ENCODE measurements around the gene SLC7A10.

SLC7A10 gene

DNA sequence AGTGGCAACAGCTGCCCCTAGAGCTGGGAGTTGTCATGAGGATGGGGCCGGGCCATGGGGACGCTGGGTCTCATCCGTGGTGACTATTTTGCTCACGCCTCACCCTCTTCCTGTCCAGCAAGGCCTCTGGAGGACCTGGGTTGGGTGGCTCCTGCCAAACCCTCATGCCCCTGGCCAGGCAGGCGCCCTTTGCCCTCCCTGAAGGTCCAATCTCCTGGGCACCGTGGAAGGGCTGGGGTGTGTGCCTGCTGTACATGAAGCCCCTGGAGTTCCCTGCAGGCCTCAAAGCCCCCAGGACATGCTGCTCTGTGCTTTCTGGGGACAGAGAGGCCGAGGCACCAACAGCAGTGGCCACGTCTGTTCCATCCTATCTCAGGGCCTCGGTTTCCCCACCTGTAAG is 17.7 kb downstream of the SLC7A10 start:
- H3K4me1 ChIP-seq (ENCODE audit: control insufficient read depth, low read length): no peaks in the 10 kb centered on the region
- no peaks in the 10 kb centered on the region for H3K27me3 ChIP-seq (ENCODE audit: control insufficient read depth, low read length)
- no peak overlapping the region for H3K4me2 ChIP-seq (ENCODE audit: low read length)
- H3K9me2 ChIP-seq (replicated peaks; ENCODE audit: control insufficient read depth, low read length): no peaks in the 10 kb centered on the region
- H3K79me2 ChIP-seq (ENCODE audit: control insufficient read depth, low read length): no peaks in the 10 kb centered on the region
- no peaks in the 10 kb centered on the region for H3K9me3 ChIP-seq (ENCODE audit: control insufficient read depth, insufficient read depth, low read length)
- no peaks in the 10 kb centered on the region for H3K36me3 ChIP-seq (ENCODE audit: control insufficient read depth, low read length)
- TF ChIP-seq, protein P1, sequence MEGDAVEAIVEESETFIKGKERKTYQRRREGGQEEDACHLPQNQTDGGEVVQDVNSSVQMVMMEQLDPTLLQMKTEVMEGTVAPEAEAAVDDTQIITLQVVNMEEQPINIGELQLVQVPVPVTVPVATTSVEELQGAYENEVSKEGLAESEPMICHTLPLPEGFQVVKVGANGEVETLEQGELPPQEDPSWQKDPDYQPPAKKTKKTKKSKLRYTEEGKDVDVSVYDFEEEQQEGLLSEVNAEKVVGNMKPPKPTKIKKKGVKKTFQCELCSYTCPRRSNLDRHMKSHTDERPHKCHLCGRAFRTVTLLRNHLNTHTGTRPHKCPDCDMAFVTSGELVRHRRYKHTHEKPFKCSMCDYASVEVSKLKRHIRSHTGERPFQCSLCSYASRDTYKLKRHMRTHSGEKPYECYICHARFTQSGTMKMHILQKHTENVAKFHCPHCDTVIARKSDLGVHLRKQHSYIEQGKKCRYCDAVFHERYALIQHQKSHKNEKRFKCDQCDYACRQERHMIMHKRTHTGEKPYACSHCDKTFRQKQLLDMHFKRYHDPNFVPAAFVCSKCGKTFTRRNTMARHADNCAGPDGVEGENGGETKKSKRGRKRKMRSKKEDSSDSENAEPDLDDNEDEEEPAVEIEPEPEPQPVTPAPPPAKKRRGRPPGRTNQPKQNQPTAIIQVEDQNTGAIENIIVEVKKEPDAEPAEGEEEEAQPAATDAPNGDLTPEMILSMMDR (IDR thresholded peaks at IDR 0.05; ENCODE audit: low read depth, low read length, poor library complexity, severe bottlenecking): no peak
- TF ChIP-seq EZH2phosphoT487 (IDR thresholded peaks at IDR 0.05; ENCODE audit: borderline replicate concordance, low read length): no peak
- H3K4me3 ChIP-seq (ENCODE audit: low read length): no peak overlapping the region
- H3F3A ChIP-seq (ENCODE audit: control insufficient read depth, insufficient read depth): no peaks in the 10 kb centered on the region
- no peak overlapping the region for H3K27ac ChIP-seq (ENCODE audit: low read depth, low read length)
- H4K20me1 ChIP-seq (ENCODE audit: control insufficient read depth, insufficient read depth, low read depth, low read length): no peaks in the 10 kb centered on the region

DNA sequence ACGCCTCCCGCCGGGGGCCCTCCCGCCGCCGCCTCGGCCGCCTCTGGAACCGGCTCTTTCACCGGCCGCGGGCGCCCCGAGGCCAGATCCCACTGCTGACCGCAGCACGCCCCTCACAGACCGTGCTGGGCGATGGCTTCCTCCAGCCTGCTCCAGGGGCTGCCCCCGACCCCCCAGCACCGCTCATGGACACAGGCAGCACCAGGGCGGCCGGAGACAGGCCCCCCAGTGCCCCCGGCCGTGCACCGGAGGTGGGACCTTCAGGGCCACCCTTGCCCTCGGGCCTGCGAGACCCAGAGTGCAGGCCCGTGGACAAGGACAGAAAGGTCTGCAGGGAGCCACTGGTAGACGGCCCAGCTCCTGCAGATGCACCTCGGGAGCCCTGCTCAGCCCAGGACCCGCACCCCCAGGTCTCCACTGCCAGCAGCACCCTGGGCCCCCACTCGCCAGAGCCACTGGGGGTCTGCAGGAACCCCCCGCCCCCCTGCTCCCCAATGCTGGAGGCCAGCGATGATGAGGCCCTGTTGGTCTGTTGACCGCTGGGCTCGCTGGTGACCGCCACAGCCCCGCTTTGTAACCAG is 18.5 kb downstream of the SLC7A10 start:
- Histone ChIP-seq H3K9me3 (ENCODE audit: control insufficient read depth, insufficient read depth, low read length) (no peaks in the 10 kb centered on the region), H3K27me3 (ENCODE audit: control insufficient read depth, low read length) (no peaks in the 10 kb centered on the region), H3K4me3 (ENCODE audit: low read length) (no peak overlapping the region), H3F3A (ENCODE audit: control insufficient read depth, insufficient read depth) (no peaks in the 10 kb centered on the region), H3K4me2 (ENCODE audit: low read length) (no peak overlapping the region), H3K36me3 (ENCODE audit: control insufficient read depth, low read length) (no peaks in the 10 kb centered on the region), H3K79me2 (ENCODE audit: control insufficient read depth, low read length) (no peaks in the 10 kb centered on the region), H4K20me1 (ENCODE audit: control insufficient read depth, insufficient read depth, low read depth, low read length) (no peaks in the 10 kb centered on the region), H3K27ac (ENCODE audit: low read depth, low read length) (no peak overlapping the region), H3K9me2 (replicated peaks; ENCODE audit: control insufficient read depth, low read length) (no peaks in the 10 kb centered on the region), H3K4me1 (ENCODE audit: control insufficient read depth, low read length) (no peaks in the 10 kb centered on the region)
- TF ChIP-seq EZH2phosphoT487 (IDR thresholded peaks at IDR 0.05; ENCODE audit: borderline replicate concordance, low read length): no peak
- TF ChIP-seq, protein P1 (IDR thresholded peaks at IDR 0.05; ENCODE audit: low read depth, low read length, poor library complexity, severe bottlenecking): no peak

DNA sequence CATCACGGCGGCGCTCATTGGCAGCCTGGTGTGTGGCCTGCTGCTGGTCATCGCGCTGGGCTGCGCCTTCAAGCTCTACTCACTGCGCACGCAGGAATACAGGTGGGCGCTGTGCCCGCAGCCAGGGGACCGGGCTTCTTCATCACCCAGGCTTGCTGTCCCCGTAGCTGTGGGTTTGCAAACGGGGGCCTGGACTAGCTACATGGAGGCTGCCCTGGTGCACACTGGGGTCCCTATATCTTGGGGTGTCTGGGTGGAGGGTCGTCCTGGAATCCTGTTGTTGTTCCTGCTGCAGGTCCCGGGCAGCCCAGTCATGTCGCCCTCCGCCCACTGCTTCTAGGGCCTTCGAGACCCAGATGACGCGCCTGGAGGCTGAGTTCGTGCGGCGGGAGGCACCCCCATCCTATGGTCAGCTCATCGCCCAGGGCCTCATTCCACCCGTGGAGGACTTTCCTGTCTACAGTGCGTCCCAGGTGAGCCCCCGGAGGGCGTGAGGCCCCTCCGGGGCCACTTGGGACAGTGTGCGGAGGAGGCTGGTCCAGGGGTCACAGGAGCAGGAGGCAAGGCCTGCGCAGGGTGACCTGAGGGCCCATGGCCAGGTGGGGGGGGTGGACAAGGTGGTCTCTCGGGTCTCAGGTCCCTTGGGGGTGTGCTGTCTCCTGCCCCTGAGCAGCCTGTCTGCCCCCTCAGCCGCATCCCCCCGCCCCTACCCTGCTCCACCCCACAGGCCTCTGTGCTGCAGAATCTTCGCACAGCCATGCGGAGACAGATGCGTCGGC is 19.2 kb downstream of the SLC7A10 start:
- H3K27ac ChIP-seq (ENCODE audit: low read depth, low read length): no peak overlapping the region

More for the DNA sequence above, 19.2 kb downstream of the SLC7A10 start:
- no peaks in the 10 kb centered on the region for H3K9me3 ChIP-seq (ENCODE audit: control insufficient read depth, insufficient read depth, low read length)
- H3K27me3 ChIP-seq (ENCODE audit: control insufficient read depth, low read length): no peaks in the 10 kb centered on the region
- H3K9me2 ChIP-seq (replicated peaks; ENCODE audit: control insufficient read depth, low read length): no peaks in the 10 kb centered on the region
- H4K20me1 ChIP-seq (ENCODE audit: control insufficient read depth, insufficient read depth, low read depth, low read length): no peaks in the 10 kb centered on the region
- H3K36me3 ChIP-seq (ENCODE audit: control insufficient read depth, low read length): no peaks in the 10 kb centered on the region
- H3K4me2 ChIP-seq (ENCODE audit: low read length): no peak overlapping the region
- TF ChIP-seq EZH2phosphoT487 (IDR thresholded peaks at IDR 0.05; ENCODE audit: borderline replicate concordance, low read length): no peak
- TF ChIP-seq, protein P1 (IDR thresholded peaks at IDR 0.05; ENCODE audit: low read depth, low read length, poor library complexity, severe bottlenecking): no peak
- no peaks in the 10 kb centered on the region for H3K79me2 ChIP-seq (ENCODE audit: control insufficient read depth, low read length)
- no peaks in the 10 kb centered on the region for H3F3A ChIP-seq (ENCODE audit: control insufficient read depth, insufficient read depth)
- H3K4me3 ChIP-seq (ENCODE audit: low read length): no peak overlapping the region
- no peaks in the 10 kb centered on the region for H3K4me1 ChIP-seq (ENCODE audit: control insufficient read depth, low read length)
